ENCODE results near the gene CEP170. TPM values are rescaled to one million over a fixed set of nuclear protein-coding genes. Genes with fewer than 3 reads are reported as not detected.

CEP170 gene
- total RNA-seq, 1 donor from 2014 or later = 51.1 TPM

- peaks cover 0 to 13% (median 7%) of the 10 kb centered on the region in 3 donors for H3K36me3 ChIP-seq (ENCODE audit: control insufficient read depth in 3 of 3, insufficient read depth in 3 of 3, low read length in 3 of 3)
- H3K27me3 ChIP-seq (ENCODE audit: control insufficient read depth in 3 of 3, insufficient read depth in 3 of 3, low read length in 3 of 3) = no peaks in the 10 kb centered on the region
- no peaks in the 10 kb centered on the region for H3K4me1 ChIP-seq (ENCODE audit: control insufficient read depth in 3 of 3, insufficient read depth in 3 of 3, low read length in 3 of 3)
- no peak overlapping the region for H3K4me3 ChIP-seq (ENCODE audit: low read length in 3 of 3)
- H3K9me3 ChIP-seq (ENCODE audit: control insufficient read depth in 3 of 3, low read length in 3 of 3) = no peaks in the 10 kb centered on the region
- peak overlapping the region; percentile 53 for H3K27ac ChIP-seq (ENCODE audit: low read depth, low read length)
- H3K9ac ChIP-seq (ENCODE audit: low read depth in 1 of 3, low read length in 3 of 3) = no peak overlapping the region
These were observed 31.5 kb upstream of the CEP170 start for GRCh38 chr1:243286409-243287122.

GRCh38 chr1:243281672-243282071, 26.6 kb upstream of the CEP170 start:
- no peak overlapping the region for H3K4me3 ChIP-seq (ENCODE audit: low read length in 3 of 3)
- no peak overlapping the region for H3K9ac ChIP-seq (ENCODE audit: low read depth in 1 of 3, low read length in 3 of 3)
- H3K27ac ChIP-seq (ENCODE audit: low read depth, low read length) = no peak overlapping the region
- H3K36me3 ChIP-seq (ENCODE audit: control insufficient read depth in 3 of 3, insufficient read depth in 3 of 3, low read length in 3 of 3) = peaks cover 0 to 22% (median 9%) of the 10 kb centered on the region in 3 donors
- peaks cover 0 to 2% (median 0%) of the 10 kb centered on the region in 3 donors for H3K9me3 ChIP-seq (ENCODE audit: control insufficient read depth in 3 of 3, low read length in 3 of 3)
- H3K4me1 ChIP-seq (ENCODE audit: control insufficient read depth in 3 of 3, insufficient read depth in 3 of 3, low read length in 3 of 3) = no peaks in the 10 kb centered on the region
- H3K27me3 ChIP-seq (ENCODE audit: control insufficient read depth in 3 of 3, insufficient read depth in 3 of 3, low read length in 3 of 3) = no peaks in the 10 kb centered on the region

- peaks cover 3 to 23% (median 9%) of the 10 kb centered on the region in 3 donors for H3K36me3 ChIP-seq (ENCODE audit: control insufficient read depth in 3 of 3, insufficient read depth in 3 of 3, low read length in 3 of 3)
- no peak overlapping the region for H3K9ac ChIP-seq (ENCODE audit: low read depth in 1 of 3, low read length in 3 of 3)
These were observed 25.6 kb upstream of the CEP170 start for GRCh38 chr1:243280571-243281129.

GRCh38 chr1:243275316-243275715, 20.2 kb upstream of the CEP170 start:
- H3K36me3 ChIP-seq (ENCODE audit: control insufficient read depth in 3 of 3, insufficient read depth in 3 of 3, low read length in 3 of 3) = peaks cover 5 to 30% (median 17%) of the 10 kb centered on the region in 3 donors

More at GRCh38 chr1:243280571-243281129, 25.6 kb upstream of the CEP170 start:
- no peak overlapping the region for H3K27ac ChIP-seq (ENCODE audit: low read depth, low read length)
- peaks cover 0 to 2% (median 0%) of the 10 kb centered on the region in 3 donors for H3K9me3 ChIP-seq (ENCODE audit: control insufficient read depth in 3 of 3, low read length in 3 of 3)
- no peak overlapping the region for H3K4me3 ChIP-seq (ENCODE audit: low read length in 3 of 3)
- H3K27me3 ChIP-seq (ENCODE audit: control insufficient read depth in 3 of 3, insufficient read depth in 3 of 3, low read length in 3 of 3) = no peaks in the 10 kb centered on the region
- H3K4me1 ChIP-seq (ENCODE audit: control insufficient read depth in 3 of 3, insufficient read depth in 3 of 3, low read length in 3 of 3) = no peaks in the 10 kb centered on the region

GRCh38 chr1:243273945-243274344, 18.9 kb upstream of the CEP170 start:
- no peaks in the 10 kb centered on the region for H3K4me1 ChIP-seq (ENCODE audit: control insufficient read depth in 3 of 3, insufficient read depth in 3 of 3, low read length in 3 of 3)
- no peak overlapping the region for H3K9ac ChIP-seq (ENCODE audit: low read depth in 1 of 3, low read length in 3 of 3)
- no peaks in the 10 kb centered on the region for H3K27me3 ChIP-seq (ENCODE audit: control insufficient read depth in 3 of 3, insufficient read depth in 3 of 3, low read length in 3 of 3)
- peaks cover 0 to 2% (median 0%) of the 10 kb centered on the region in 3 donors for H3K9me3 ChIP-seq (ENCODE audit: control insufficient read depth in 3 of 3, low read length in 3 of 3)
- H3K4me3 ChIP-seq (ENCODE audit: low read length in 3 of 3) = no peak overlapping the region
- no peak overlapping the region for H3K27ac ChIP-seq (ENCODE audit: low read depth, low read length)
- H3K36me3 ChIP-seq (ENCODE audit: control insufficient read depth in 3 of 3, insufficient read depth in 3 of 3, low read length in 3 of 3) = peaks cover 5 to 29% (median 22%) of the 10 kb centered on the region in 3 donors

More at GRCh38 chr1:243275316-243275715, 20.2 kb upstream of the CEP170 start:
- Histone ChIP-seq H3K4me3 (ENCODE audit: low read length in 3 of 3) (no peak overlapping the region), H3K27ac (ENCODE audit: low read depth, low read length) (no peak overlapping the region), H3K27me3 (ENCODE audit: control insufficient read depth in 3 of 3, insufficient read depth in 3 of 3, low read length in 3 of 3) (no peaks in the 10 kb centered on the region), H3K9me3 (ENCODE audit: control insufficient read depth in 3 of 3, low read length in 3 of 3) (peaks cover 0 to 2% (median 0%) of the 10 kb centered on the region in 3 donors), H3K9ac (ENCODE audit: low read depth in 1 of 3, low read length in 3 of 3) (no peak overlapping the region), H3K4me1 (ENCODE audit: control insufficient read depth in 3 of 3, insufficient read depth in 3 of 3, low read length in 3 of 3) (no peaks in the 10 kb centered on the region)

- no peak overlapping the region for H3K9ac ChIP-seq (ENCODE audit: low read depth in 1 of 3, low read length in 3 of 3)
- H3K27ac ChIP-seq (ENCODE audit: low read depth, low read length) = no peak overlapping the region
- H3K27me3 ChIP-seq (ENCODE audit: control insufficient read depth in 3 of 3, insufficient read depth in 3 of 3, low read length in 3 of 3) = no peaks in the 10 kb centered on the region
- H3K9me3 ChIP-seq (ENCODE audit: control insufficient read depth in 3 of 3, low read length in 3 of 3) = peaks cover 0 to 2% (median 0%) of the 10 kb centered on the region in 3 donors
- H3K4me3 ChIP-seq (ENCODE audit: low read length in 3 of 3) = no peak overlapping the region
- no peaks in the 10 kb centered on the region for H3K4me1 ChIP-seq (ENCODE audit: control insufficient read depth in 3 of 3, insufficient read depth in 3 of 3, low read length in 3 of 3)
- peaks cover 5 to 27% (median 22%) of the 10 kb centered on the region in 3 donors for H3K36me3 ChIP-seq (ENCODE audit: control insufficient read depth in 3 of 3, insufficient read depth in 3 of 3, low read length in 3 of 3)
These were observed 18.4 kb upstream of the CEP170 start for GRCh38 chr1:243273506-243273905.

- H3K4me1 ChIP-seq (ENCODE audit: control insufficient read depth in 3 of 3, insufficient read depth in 3 of 3, low read length in 3 of 3) = no peaks in the 10 kb centered on the region
- peaks cover 0 to 2% (median 0%) of the 10 kb centered on the region in 3 donors for H3K9me3 ChIP-seq (ENCODE audit: control insufficient read depth in 3 of 3, low read length in 3 of 3)
- no peak overlapping the region for H3K4me3 ChIP-seq (ENCODE audit: low read length in 3 of 3)
- no peak overlapping the region for H3K27ac ChIP-seq (ENCODE audit: low read depth, low read length)
- peaks cover 5 to 25% (median 19%) of the 10 kb centered on the region in 3 donors for H3K36me3 ChIP-seq (ENCODE audit: control insufficient read depth in 3 of 3, insufficient read depth in 3 of 3, low read length in 3 of 3)
- no peak overlapping the region for H3K9ac ChIP-seq (ENCODE audit: low read depth in 1 of 3, low read length in 3 of 3)
- no peaks in the 10 kb centered on the region for H3K27me3 ChIP-seq (ENCODE audit: control insufficient read depth in 3 of 3, insufficient read depth in 3 of 3, low read length in 3 of 3)
These were observed 17.3 kb upstream of the CEP170 start for GRCh38 chr1:243272401-243272800.

GRCh38 chr1:243271996-243272395, 16.9 kb upstream of the CEP170 start:
- Histone ChIP-seq H3K27ac (ENCODE audit: low read depth, low read length) (no peak overlapping the region), H3K27me3 (ENCODE audit: control insufficient read depth in 3 of 3, insufficient read depth in 3 of 3, low read length in 3 of 3) (no peaks in the 10 kb centered on the region), H3K9ac (ENCODE audit: low read depth in 1 of 3, low read length in 3 of 3) (no peak overlapping the region), H3K9me3 (ENCODE audit: control insufficient read depth in 3 of 3, low read length in 3 of 3) (peaks cover 0 to 2% (median 0%) of the 10 kb centered on the region in 3 donors), H3K36me3 (ENCODE audit: control insufficient read depth in 3 of 3, insufficient read depth in 3 of 3, low read length in 3 of 3) (peaks cover 5 to 21% (median 19%) of the 10 kb centered on the region in 3 donors), H3K4me1 (ENCODE audit: control insufficient read depth in 3 of 3, insufficient read depth in 3 of 3, low read length in 3 of 3) (no peaks in the 10 kb centered on the region), H3K4me3 (ENCODE audit: low read length in 3 of 3) (no peak overlapping the region)

GRCh38 chr1:243270097-243270864, 15.2 kb upstream of the CEP170 start:
- no peaks in the 10 kb centered on the region for H3K27me3 ChIP-seq (ENCODE audit: control insufficient read depth in 3 of 3, insufficient read depth in 3 of 3, low read length in 3 of 3)
- peaks cover 2 to 14% (median 12%) of the 10 kb centered on the region in 3 donors for H3K36me3 ChIP-seq (ENCODE audit: control insufficient read depth in 3 of 3, insufficient read depth in 3 of 3, low read length in 3 of 3)
- H3K9ac ChIP-seq (ENCODE audit: low read depth in 1 of 3, low read length in 3 of 3) = no peak overlapping the region
- H3K4me1 ChIP-seq (ENCODE audit: control insufficient read depth in 3 of 3, insufficient read depth in 3 of 3, low read length in 3 of 3) = no peaks in the 10 kb centered on the region
- no peaks in the 10 kb centered on the region for H3K9me3 ChIP-seq (ENCODE audit: control insufficient read depth in 3 of 3, low read length in 3 of 3)
- no peak overlapping the region for H3K27ac ChIP-seq (ENCODE audit: low read depth, low read length)
- no peak overlapping the region for H3K4me3 ChIP-seq (ENCODE audit: low read length in 3 of 3)

- no peaks in the 10 kb centered on the region for H3K27me3 ChIP-seq (ENCODE audit: control insufficient read depth in 3 of 3, insufficient read depth in 3 of 3, low read length in 3 of 3)
- no peak overlapping the region for H3K27ac ChIP-seq (ENCODE audit: low read depth, low read length)
- no peak overlapping the region for H3K9ac ChIP-seq (ENCODE audit: low read depth in 1 of 3, low read length in 3 of 3)
- no peak overlapping the region for H3K4me3 ChIP-seq (ENCODE audit: low read length in 3 of 3)
- H3K36me3 ChIP-seq (ENCODE audit: control insufficient read depth in 3 of 3, insufficient read depth in 3 of 3, low read length in 3 of 3) = peaks cover 2 to 8% (median 5%) of the 10 kb centered on the region in 3 donors
- no peaks in the 10 kb centered on the region for H3K4me1 ChIP-seq (ENCODE audit: control insufficient read depth in 3 of 3, insufficient read depth in 3 of 3, low read length in 3 of 3)
- H3K9me3 ChIP-seq (ENCODE audit: control insufficient read depth in 3 of 3, low read length in 3 of 3) = no peaks in the 10 kb centered on the region
These were observed 14.3 kb upstream of the CEP170 start for GRCh38 chr1:243269461-243269801.
